ENCODE data around the gene GTPBP3.
A peak's percentile ranks its signal among the peaks of the same experiment; 100 is the strongest.

The GTPBP3 gene

GRCh38 chr19:17327654-17328516 lies 9.5 kb upstream of the GTPBP3 start:
- no peak for DNase-seq (ENCODE audit: low spot score)

DNA sequence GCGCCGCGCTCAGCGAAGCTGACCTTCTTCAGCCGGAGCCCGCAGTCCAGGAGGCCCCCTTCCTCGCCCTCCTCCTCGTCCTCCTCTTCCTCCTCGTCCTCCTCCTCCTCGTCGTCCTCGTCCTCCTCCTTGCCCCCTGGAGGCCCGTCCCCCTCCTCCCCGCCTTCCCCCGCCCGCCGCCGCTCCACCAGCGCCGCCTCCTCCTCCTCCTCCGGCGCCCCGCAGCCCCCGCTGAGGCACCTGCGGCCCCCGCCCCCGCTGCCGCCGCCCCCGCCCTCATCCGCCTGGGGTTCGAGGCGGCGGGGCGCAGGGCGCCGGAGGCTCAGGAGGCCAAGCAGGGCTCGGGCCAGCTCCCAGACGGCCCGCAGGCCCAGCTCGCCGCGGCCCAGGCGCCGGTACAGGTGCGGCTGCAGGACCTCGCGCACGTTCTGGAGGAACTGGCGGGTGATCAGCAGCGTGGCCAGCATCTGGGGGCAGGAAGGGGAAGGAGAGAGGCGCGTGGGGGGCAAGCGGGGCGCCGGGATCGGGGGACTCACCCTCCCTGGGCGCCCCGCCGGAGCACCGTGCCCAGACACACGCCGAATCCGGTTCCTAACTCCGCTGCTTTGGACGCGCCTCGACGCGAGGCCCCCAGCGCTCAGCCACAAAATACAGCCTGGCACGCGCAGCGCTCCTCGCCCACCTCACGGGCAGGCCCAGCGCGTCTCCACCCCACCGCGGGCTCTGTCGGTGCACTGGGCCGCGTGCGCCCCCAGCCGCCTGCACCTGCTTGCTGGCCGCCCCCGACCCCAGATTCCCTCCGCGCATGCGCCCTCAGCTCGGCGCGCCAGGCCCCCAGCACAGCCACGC lies 8.6 kb upstream of the GTPBP3 start:
- DNase-seq (ENCODE audit: low spot score) = no peak

DNA sequence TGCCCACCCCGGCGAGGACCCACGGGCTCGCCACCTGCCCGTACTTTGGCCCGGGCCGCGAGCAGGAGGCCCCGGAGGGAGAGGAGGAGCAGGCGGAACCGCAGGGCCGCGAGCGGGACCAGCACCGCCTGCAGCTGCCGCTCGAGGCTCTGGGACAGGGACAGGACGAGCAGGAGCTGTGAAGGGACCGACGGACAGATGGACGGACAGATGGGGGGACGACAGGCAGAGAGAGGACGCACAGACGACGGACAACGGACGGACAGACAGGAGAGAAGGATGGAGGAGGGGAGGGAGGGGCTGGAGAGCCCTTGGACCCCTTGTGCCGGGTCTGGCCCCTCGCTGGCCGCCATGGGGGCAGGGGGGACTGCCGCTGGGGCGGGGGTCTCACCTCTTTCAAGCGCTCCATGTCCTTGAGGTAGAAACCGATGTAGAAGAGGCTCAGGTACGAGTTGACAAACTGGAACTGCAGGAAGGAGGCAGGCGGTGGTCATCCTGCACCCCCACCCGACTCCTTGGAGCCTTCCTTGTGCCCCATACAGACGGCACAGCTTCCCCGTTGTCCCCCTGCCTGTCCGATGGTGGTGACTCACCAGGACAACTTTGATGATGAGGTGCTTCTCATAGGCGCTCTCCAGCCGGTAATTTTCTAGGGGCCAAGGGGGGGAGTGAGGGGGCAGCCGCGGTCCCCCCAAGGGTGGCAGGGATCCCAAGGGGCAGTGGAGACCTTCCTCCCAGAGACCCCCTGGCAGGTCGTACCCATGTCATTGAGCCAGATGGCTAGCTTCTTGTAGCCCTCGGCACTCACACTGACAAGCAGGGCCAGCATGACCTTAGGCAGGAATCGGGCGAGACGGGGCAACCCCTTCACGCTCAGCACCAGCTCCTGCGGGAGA lies 7.7 kb upstream of the GTPBP3 start:
- no peak for DNase-seq (ENCODE audit: low spot score)

DNA sequence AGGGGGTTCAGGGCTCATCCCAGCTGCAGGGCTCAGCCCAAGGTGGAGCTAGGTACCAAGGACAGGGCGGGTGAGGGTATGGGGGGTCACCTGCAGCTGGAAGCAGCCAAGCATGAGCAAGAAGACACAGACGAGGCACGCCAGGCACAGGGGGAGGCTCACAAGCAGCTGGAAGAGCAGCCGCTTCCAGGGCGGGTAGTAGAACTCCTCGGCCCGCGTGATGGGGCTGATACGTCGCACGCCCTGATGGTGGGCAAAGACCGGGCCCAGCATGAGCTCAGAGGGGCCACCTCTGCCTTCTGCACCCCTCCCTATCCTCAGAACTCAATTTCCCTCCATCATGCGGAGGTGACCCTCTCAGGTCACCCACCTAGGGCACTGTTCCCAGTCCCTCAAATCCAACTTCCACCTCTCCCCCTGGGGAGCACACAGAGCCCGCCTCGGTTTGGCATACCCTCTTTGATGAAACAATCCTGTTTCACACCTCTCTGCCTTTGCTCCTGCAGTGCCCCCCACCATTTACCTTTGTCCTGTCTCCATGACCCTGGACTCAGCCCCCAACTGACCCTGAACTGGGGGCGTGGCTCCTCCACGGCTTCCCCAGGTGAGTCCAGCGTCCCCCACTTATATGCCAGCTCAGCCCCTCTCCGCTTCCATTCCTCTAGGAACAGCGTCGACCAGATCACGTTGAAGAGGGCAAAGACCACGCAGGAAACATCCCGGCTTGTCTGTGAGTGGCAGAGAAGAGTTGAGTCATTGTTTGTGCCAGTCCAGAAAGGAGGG lies 6.9 kb upstream of the GTPBP3 start:
- no peak for DNase-seq (ENCODE audit: low spot score)

DNA sequence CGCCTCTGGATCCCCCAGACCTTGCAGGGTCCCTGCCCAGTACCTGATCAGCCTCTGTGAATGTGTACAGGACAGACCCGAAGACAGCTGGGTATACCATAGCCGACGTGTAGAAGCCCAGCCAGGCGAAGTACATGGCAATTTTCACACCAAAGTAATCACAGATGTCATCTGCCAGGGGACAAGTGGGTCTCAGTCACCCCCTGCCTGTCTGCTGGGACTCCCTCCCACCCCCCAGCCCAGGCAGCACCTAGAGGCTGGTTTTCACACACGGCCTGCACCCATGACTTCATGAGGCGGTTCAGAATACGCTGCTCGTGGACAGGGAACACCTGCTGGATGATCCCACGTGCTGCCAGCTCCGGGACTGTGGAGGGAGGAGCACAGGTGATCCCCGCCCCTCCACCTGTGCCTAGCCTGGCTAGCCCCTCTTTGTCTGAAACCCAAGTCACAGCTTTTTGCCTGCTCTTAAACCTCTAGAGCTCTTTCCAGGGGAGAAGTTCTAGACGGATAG lies 6.3 kb upstream of the GTPBP3 start:
- DNase-seq (ENCODE audit: low spot score) = no peak

DNA sequence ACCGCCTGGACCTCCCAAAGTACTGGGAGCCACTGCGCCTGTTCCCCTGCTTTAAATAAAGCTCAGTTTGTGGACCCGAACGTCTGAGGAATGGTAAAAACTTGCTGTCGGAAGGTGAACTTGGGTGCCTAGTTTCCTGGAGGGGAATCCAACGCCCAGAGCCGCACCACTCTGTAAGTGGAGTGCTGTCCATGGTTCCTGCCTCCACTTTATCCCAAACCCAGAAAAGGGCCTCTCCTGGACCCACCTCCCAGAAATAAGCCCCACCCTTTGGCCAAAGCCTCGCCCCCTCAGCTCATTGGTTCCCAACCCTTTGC lies 5.0 kb upstream of the GTPBP3 start:
- no peak for DNase-seq (ENCODE audit: low spot score)

GRCh38 chr19:17332677-17333581 lies 4.4 kb upstream of the GTPBP3 start:
- DNase-seq (ENCODE audit: low spot score) = no peak

DNA sequence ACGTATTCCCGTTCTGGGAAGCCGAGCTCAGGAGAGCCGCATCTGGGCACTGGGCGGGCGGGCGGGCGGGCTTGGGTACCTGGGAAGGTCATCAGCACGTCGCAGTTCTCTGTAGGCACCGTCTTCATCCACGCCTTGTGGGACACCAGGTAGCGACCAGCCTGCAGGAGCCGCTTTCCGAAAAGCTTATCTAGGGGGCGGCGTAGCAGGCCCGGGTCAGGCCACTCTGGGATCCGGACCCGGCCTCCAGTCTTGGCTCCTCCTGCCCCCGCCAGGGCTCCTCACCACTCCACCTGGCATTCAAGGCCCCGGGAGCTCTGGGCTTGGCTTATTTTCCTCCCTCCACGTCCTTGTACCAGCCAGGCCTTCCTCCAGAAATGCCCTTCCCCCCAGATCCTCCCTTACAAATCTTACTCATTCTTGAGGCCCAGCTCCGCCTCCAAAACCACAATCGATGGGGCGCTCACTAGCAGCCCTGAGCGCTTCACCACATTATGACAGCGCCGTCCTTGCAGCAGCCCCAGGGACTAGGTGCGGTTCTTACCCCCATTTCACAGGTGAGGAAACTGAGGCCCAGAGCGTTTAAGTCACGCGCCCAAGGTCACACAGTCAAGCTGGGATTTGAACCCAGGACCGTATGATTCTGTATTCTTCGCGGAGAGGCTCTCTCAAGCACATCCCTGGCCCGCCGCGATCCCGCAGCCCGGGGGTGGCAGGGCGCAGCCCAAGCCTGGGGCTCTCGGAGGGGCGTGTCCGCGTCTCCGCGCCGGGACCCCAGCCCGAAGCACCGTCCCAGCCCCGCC lies 3.5 kb upstream of the GTPBP3 start:
- DNase-seq (ENCODE audit: low spot score) = peak; percentile 90

DNA sequence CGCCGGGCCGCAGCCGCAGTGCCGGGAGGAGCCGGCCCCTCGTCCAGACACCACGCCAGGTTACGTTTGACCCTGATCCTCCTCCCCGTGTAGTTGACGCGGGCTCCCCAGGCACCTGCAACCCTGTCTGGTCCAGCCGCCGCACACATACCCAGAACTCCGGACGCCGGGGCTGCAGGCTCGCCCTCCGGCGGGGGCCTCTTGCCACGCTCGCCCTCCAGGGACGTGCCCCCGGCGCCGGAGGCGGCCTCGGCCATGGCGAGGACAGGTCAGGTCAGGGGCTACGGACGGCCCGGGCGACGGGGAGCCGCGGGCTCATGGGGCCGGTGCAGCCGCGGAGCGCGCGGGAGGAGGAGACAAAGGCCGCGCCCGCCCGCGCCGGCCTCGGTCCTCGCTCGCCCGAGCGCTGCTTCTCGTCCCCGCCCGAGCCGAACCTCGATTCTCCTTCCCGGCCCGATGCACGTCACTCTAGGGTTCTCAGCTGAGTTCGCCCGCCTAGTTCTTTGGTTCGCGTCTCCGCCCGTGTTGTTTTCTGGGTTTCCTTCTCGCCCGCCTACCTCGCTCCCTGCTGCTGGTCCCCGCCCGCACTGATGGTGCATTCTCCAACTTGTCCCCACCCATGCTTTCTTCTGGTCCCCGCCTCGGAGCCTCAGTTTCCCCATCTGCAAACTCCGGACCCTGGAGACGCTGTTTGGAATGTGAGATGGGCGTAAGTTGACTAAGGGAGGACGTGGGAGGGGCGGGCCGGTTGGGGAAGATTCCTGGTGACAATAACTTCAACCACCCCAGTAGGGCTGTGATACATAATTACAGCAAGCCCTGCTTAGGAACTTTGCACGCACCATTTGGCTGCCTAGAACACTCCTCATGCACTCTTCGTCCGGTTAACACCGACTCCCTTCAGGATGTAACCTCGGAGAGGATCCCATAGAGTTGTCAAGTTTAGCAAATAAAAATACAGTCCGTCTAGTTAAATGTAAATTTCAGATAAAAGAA lies 2.6 kb upstream of the GTPBP3 start, which contains the start of gene ANO8:
Gene ANO8, minus strand, starts transcription at position 442 of the 996 bp plus-strand sequence. Its CDS starts 185 bp downstream, at position 257.
- DNase-seq (ENCODE audit: low spot score) = peak; percentile 96

- no peak for DNase-seq (ENCODE audit: low spot score)
Measured at GRCh38 chr19:17335575-17335974, 1.8 kb upstream of the GTPBP3 start.

DNA sequence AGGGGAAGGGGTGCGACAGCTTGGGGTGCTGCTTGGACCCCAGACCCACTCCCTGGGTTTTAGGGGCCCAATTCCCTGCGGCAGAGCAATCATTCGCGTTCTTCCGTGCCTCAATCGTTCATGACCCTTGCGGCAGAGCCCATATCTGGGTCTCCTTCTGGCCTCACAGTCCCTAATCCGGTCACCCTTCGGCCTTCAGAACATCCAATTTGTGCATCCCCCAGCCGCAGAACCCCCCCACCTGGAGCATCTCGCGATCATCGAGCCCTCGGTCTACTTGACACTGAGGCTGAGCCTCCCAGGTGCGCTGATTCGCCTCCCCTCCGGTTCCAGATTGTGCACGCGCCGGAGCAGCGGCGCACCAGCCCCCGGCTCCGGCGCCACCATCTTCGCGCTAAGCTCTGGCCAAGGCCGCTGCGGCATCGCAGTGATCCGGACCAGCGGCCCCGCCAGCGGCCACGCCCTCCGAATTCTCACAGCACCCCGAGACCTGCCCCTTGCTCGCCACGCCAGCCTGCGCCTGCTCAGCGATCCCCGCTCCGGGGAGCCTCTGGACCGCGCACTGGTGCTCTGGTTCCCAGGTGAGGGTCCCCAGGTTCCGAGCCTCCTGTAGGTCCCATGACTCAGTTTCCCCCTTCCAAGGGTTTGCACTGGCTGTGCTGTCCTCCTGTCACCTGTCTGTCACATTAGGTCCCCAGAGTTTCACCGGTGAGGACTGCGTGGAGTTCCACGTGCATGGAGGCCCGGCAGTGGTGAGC lies 501 bp downstream of the GTPBP3 start:
- DNase-seq (ENCODE audit: low spot score) = no peak

- no peak for DNase-seq (ENCODE audit: low spot score)
Measured at GRCh38 chr19:17338433-17339078, 1.2 kb downstream of the GTPBP3 start.

GRCh38 chr19:17339088-17339741 lies 1.9 kb downstream of the GTPBP3 start:
- DNase-seq (ENCODE audit: low spot score) = no peak

GRCh38 chr19:17340302-17340870 lies 3.0 kb downstream of the GTPBP3 start:
- no peak for DNase-seq (ENCODE audit: low spot score)

DNA sequence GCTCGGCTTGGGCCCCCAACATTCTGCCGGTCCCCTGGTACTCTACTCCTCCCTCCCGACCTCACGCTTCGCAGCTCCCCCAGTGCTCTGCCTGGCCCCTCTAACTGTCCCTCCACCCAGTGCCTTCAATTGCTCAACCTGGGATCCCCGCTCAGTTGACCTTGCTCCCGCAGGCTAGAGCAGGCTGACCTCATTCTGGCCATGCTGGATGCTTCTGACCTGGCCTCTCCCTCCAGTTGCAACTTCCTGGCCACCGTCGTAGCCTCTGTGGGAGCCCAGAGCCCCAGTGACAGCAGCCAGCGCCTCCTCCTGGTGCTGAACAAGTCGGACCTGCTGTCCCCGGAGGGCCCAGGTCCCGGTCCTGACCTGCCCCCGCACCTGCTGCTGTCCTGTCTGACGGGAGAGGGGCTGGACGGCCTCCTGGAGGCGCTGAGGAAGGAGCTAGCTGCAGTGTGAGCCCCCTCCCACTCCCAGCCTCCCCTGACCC lies 3.6 kb downstream of the GTPBP3 start:
- no peak for DNase-seq (ENCODE audit: low spot score)

GRCh38 chr19:17341386-17341785 lies 4.0 kb downstream of the GTPBP3 start:
- no peak for DNase-seq (ENCODE audit: low spot score)
